GM06990 (cell line): ENCODE results near the gene COL25A1.

ENCODE experiments used
- DNase-seq: peaks from one replicate; pipeline ENCODE4 v3.0.0-alpha.2; 2011; ENCODE audit not compliant: insufficient read length; ENCODE audit errors: extremely low read depth
- H3K27me3 ChIP-seq: replicated peaks from 2 replicates; pipeline ENCODE4 v1.6.0; 2011; ENCODE audit warnings: low read length; ENCODE audit not compliant: control insufficient read depth, insufficient read depth
- H3K36me3 ChIP-seq: 2 replicates; pipeline ENCODE4 v1.5.1; 2011; ENCODE audit warnings: low read length; ENCODE audit not compliant: control insufficient read depth, insufficient read depth
- H3K4me3 ChIP-seq: replicated peaks from 2 replicates; pipeline ENCODE4 v1.5.1; 2011; ENCODE audit warnings: low read depth, mild to moderate bottlenecking, control low read depth, low read length
- CTCF ChIP-seq: IDR thresholded peaks from 2 replicates; pipeline ENCODE4 v1.5.1; 2011; ENCODE audit warnings: low read length, control low read depth, mild to moderate bottlenecking, inconsistent platforms; ENCODE audit not compliant: insufficient read depth, poor library complexity, severe bottlenecking

COL25A1 gene

DNA sequence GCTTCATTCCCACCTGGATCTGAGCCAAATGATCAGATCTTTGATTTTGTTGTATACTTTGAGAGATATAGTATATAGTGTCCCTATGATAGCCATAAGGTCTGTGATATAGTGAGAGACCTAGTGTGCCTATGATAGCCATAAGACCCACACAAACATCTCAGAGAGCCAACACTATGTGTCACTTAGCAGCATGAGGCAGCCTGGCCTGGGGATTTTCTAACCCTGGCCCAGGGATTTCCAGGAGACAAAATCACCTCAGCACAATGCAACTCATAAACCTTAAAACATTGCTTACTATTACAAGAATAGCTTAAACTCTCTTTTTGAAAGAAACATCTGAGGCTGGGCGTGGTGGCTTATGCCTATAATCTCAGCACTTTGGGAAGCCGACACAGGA is 23.2 kb upstream of the COL25A1 start:
- DNase-seq: no peak
- no peaks in the 10 kb centered on the region for H3K27me3 ChIP-seq
- no peak for TF ChIP-seq CTCF

GRCh38 chr4:109323348-109323747 is 20.9 kb upstream of the COL25A1 start:
- Histone ChIP-seq H3K36me3 (no peaks in the 10 kb centered on the region), H3K27me3 (no peaks in the 10 kb centered on the region), H3K4me3 (no peak overlapping the region)
- DNase-seq: no peak
- no peak for TF ChIP-seq CTCF

More for the DNA sequence above, 23.2 kb upstream of the COL25A1 start:
- H3K4me3 ChIP-seq: no peak overlapping the region
- H3K36me3 ChIP-seq: no peaks in the 10 kb centered on the region

DNA sequence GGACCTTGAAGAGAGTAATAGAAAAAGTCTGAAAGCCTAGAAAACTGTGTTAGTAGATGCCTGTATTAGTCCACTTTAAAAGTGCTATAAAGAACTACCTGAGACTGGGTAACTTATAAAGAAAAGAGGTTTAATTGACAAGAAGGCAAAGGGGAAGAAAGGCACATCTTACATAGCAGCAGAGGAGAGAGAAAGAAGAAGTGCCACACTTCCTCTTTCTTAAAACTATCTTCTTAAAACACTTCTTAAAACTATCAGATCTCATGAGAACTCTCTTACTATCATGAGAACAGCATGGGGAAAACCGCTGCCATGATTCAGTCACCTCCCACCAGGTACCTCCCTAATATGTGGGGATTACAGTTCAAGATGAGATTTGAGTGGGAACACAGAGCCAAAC is 18.8 kb upstream of the COL25A1 start:
- Histone ChIP-seq H3K36me3 (no peaks in the 10 kb centered on the region), H3K4me3 (no peak overlapping the region), H3K27me3 (no peaks in the 10 kb centered on the region)
- DNase-seq: no peak
- no peak for TF ChIP-seq CTCF

- no peak for TF ChIP-seq CTCF
- H3K27me3 ChIP-seq: no peaks in the 10 kb centered on the region
- no peaks in the 10 kb centered on the region for H3K36me3 ChIP-seq
- H3K4me3 ChIP-seq: no peak overlapping the region
- DNase-seq: no peak
Observed at GRCh38 chr4:109319684-109320083, 17.2 kb upstream of the COL25A1 start.

DNA sequence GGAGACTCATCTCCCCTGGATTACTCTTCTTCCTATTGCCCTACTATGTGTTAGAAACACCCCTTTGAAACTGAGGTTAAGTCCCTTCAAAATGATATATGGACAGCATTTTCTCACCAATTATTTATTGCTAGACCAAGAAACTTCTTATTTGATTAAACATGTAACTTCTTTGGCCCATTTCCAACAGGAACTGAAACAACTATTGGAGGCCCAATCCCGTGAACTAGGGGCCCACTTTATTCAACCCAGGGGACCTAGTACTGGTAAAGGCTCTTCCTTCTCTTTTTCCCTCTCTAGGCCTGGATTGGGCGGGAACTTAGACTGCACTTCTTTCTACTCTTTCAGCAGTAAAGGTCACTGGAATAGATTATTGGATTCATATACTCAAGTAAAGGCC is 16.7 kb upstream of the COL25A1 start:
- H3K36me3 ChIP-seq: no peaks in the 10 kb centered on the region
- H3K27me3 ChIP-seq: no peaks in the 10 kb centered on the region
- no peak for TF ChIP-seq CTCF
- no peak overlapping the region for H3K4me3 ChIP-seq
- DNase-seq: no peak

GRCh38 chr4:109315818-109316217 is 13.4 kb upstream of the COL25A1 start:
- no peak for TF ChIP-seq CTCF
- Histone ChIP-seq H3K36me3 (no peaks in the 10 kb centered on the region), H3K4me3 (no peak overlapping the region), H3K27me3 (no peaks in the 10 kb centered on the region)
- DNase-seq: no peak
